Spleen (tissue), 11 donors: ENCODE results near the gene TTC39A. TPM values are rescaled to one million over a fixed set of nuclear protein-coding genes. Genes with fewer than 3 reads are reported as not detected.

Experiments used
- DNase-seq: peaks from one replicate; pipeline ENCODE4 v3.0.0-alpha.2; 2020
- H3K27ac ChIP-seq, 8 donors: fragments of 200-600 bp; sonication (generic) in 7 of 8; 1 replicate in 4 of 8; 2 replicates in 4 of 8; pipeline versions ENCODE4 v1.5.0 to v1.8.0; 2016 to 2021; ENCODE audit warnings: inconsistent platforms in 4 of 8, mild to moderate bottlenecking in 4 of 8, moderate library complexity in 1 of 8
- H3K27me3 ChIP-seq, 7 donors: fragments of 200-600 bp; sonication (generic) in 6 of 7; replicated peaks in 1 of 7; 1 replicate in 4 of 7; 2 replicates in 3 of 7; pipeline versions ENCODE4 v1.5.0 to v1.8.0; 2016 to 2021; ENCODE audit warnings: inconsistent platforms in 3 of 7, mild to moderate bottlenecking in 1 of 7
- H3K36me3 ChIP-seq, 6 donors: fragments of 200-600 bp; sonication (generic) in 5 of 6; 1 replicate in 4 of 6; 2 replicates in 2 of 6; pipeline versions ENCODE4 v1.5.0 to v1.8.0; 2016 to 2021; ENCODE audit warnings: inconsistent platforms in 2 of 6
- H3K4me1 ChIP-seq, 6 donors: fragments of 200-600 bp; sonication (generic) in 5 of 6; 1 replicate in 3 of 6; 2 replicates in 3 of 6; pipeline versions ENCODE4 v1.5.0 to v1.8.0; 2016 to 2021; ENCODE audit warnings: inconsistent platforms in 3 of 6
- H3K4me3 ChIP-seq, 8 donors: fragments of 200-600 bp; sonication (generic) in 7 of 8; 1 replicate in 4 of 8; 2 replicates in 4 of 8; pipeline versions ENCODE4 v1.5.0 to v1.8.0; 2016 to 2021; ENCODE audit warnings: inconsistent platforms in 4 of 8, mild to moderate bottlenecking in 4 of 8, moderate library complexity in 2 of 8
- H3K9me3 ChIP-seq, 8 donors: fragments of 200-600 bp; sonication (generic) in 7 of 8; 1 replicate in 4 of 8; 2 replicates in 4 of 8; pipeline versions ENCODE4 v1.5.0 to v1.8.0; 2016 to 2021; ENCODE audit warnings: inconsistent platforms in 4 of 8
- CTCF ChIP-seq, 11 experiments: fragments of 200-600 bp in 7 of 11; fragments of 450-650 bp in 4 of 11; sonication (generic) in 4 of 11; IDR thresholded peaks in 8 of 11; conservative IDR thresholded peaks in 3 of 11; 1 replicate in 7 of 11; 2 replicates in 4 of 11; pipeline versions ENCODE4 v1.4.0 to v1.8.0; 2016 to 2021; ENCODE audit warnings: antibody characterized with exemption in 11 of 11, inconsistent platforms in 4 of 11, mild to moderate bottlenecking in 1 of 11
- POLR2A ChIP-seq, 3 donors: fragments of 450-650 bp; IDR thresholded peaks; one replicate each; pipeline ENCODE4 v1.5.1; 2017; ENCODE audit warnings: antibody characterized with exemption in 3 of 3, mild to moderate bottlenecking in 1 of 3
- POLR2AphosphoS5 ChIP-seq, 3 donors: sonication (generic); formaldehyde crosslinking; IDR thresholded peaks; one replicate each; pipeline ENCODE4 v1.5.1; 2017; ENCODE audit warnings: antibody characterized with exemption in 3 of 3
- WGBS, 5 donors: extraction: QIAGEN DNeasy Blood & Tissue Kit in 3 of 5; methylation state at CpG; one replicate each; pipeline versions ENCODE4 v1.1.5 to v1.1.7; 2013 to 2018; 5-methylcytosine and 5-hydroxymethylcytosine counted together
- intact Hi-C: fragments of 100-400 bp; cut with DNase I; formaldehyde crosslinking; loops from one replicate; pipeline ENCODE4 v1.15.0; 2023; ENCODE audit warnings: low total_unique reads
- polyA plus RNA-seq, 3 donors: library from polyadenylated mRNA; stranded (reverse); fragments of 200-250 nt; gene quantifications; one replicate each; pipeline ENCODE4 v1.2.1, GENCODE V29; 2013
- total RNA-seq, 7 donors: library from RNA; depleted of rRNA in 3 of 7; stranded (reverse); fragments of >200 nt in 3 of 7; fragmentation: NEBNext Ultra II Directional in 4 of 7; extraction: Animal tissue kit (Norgen Biotek cat#: 25700) in 4 of 7; gene quantifications; one replicate each; pipeline versions ENCODE4 v1.1.0 to v1.2.1, GENCODE V29; 2016 to 2021
- donor health status: healthy with polysubstance abuse.
- donor health status: DM: no; HTN: no; CAD: no; lungs with moderate emphysema.
- donor health status: DM: no; HTN: no; CAD: no.
- donor health status: Bipolar disorder and iron deficiency.
- donor health status: healthy.
- donor health status: DM: no; HTN: no; CAD: no.
- donor health status: DM: yes; HTN: yes; CAD: no.

TTC39A gene
- total and polyA plus RNA-seq, 10 donors: 0.24 to 2.4 (median 0.70) TPM; not detected in 1

DNA sequence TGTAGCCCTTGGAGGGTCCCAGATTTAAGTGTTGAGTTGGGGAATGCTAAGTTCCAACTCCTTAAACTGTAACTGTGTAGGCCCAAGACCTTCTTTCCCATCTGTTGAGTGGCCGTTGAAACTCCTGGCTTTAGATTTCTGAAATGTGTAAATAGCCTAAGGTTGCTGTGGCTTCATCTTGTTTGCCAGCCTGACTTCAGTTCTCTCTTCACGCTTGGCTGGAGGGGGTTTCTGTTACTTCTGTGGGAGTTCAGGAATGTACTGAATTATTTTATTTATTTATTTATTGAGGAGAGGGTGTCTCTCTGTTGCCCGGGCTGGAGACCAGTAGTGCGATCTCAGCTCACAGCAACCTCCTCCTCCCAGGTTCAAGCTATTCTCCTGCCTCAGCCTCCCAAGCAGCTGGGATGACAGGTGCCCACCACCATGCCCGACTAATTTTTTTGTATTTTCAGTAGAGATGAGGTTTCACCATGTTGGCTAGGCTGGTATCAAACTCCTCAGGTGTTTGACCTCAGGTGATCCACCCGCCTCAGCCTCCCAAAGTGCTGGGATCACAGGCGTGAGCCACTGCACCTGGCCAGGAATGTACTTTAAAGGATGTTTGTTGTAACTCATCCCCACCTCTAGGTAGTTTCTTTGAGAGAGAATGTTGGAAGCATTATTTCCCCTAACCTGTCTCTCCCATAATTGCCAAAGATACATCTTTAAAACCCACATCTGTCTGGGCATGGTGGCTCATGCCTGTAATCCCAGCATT, 5.9 kb downstream of the TTC39A start:
- WGBS, 5 donors: 93 to 96% (median 95%) methylated on average over 7 of the region's 7 CpGs
- TF ChIP-seq POLR2AphosphoS5 (IDR thresholded peaks at IDR 0.05): no peak
- TF ChIP-seq CTCF (IDR thresholded peaks at IDR 0.05 in 8 of 11, conservative IDR thresholded peaks at IDR 0.05 in 3 of 11): no peak
- no peak for TF ChIP-seq POLR2A (IDR thresholded peaks at IDR 0.05)
- DNase-seq: no peak

GRCh38 chr1:51323778-51324177, 6.6 kb downstream of the TTC39A start:
- TF ChIP-seq POLR2AphosphoS5 (IDR thresholded peaks at IDR 0.05) (no peak), POLR2A (IDR thresholded peaks at IDR 0.05) (no peak), CTCF (IDR thresholded peaks at IDR 0.05 in 8 of 11, conservative IDR thresholded peaks at IDR 0.05 in 3 of 11) (no peak)
- Histone ChIP-seq H3K4me1 (no peaks in the 10 kb centered on the region), H3K27me3 (peaks cover 0 to 10% (median 0%) of the 10 kb centered on the region in 7 donors), H3K4me3 (no peak overlapping the region), H3K36me3 (no peaks in the 10 kb centered on the region), H3K9me3 (no peaks in the 10 kb centered on the region), H3K27ac (no peak overlapping the region)
- intact Hi-C loops: no loop called here
- DNase-seq: no peak

More for the DNA sequence above, 5.9 kb downstream of the TTC39A start:
- peaks cover 0 to 16% (median 1%) of the 10 kb centered on the region in 7 donors for H3K27me3 ChIP-seq
- H3K9me3 ChIP-seq: no peaks in the 10 kb centered on the region
- H3K4me1 ChIP-seq: peaks cover 0 to under 1% (median 0%) of the 10 kb centered on the region in 6 donors
- H3K36me3 ChIP-seq: no peaks in the 10 kb centered on the region
- no peak overlapping the region for H3K4me3 ChIP-seq
- intact Hi-C loops: no loop called here
- no peak overlapping the region for H3K27ac ChIP-seq

DNA sequence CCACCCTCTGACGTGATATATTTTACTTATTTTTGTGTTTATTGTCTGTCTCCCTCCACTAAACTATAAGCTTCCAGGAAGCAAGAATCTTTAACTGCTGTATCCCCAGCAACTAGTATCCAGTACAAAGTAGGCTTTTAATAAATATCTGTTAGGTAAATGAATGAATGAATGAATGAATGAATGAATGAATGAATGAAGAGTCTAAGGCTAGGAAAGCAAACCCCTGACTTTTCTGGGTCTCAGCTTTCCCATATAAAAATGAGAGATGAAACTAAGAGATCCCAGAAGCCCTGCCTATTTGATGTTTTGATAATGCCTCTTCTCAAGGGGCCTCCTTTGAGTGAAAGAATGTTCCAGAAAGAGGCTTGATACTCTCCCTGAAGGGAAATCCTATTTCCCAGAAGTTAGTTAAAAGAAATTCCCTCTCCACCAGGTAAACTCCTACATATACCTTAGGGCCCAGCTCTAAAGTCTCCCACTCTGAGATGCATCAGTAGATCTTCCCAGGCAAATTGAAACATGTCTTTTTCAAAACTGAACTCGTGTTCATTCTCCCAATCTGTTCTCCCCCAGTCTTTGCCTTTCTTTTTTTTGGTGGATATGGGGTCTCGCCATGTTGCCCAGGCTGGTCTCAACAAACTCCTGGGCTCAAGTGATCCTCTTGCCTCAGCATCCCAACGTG, 7.8 kb downstream of the TTC39A start:
- Histone ChIP-seq H3K9me3 (no peaks in the 10 kb centered on the region), H3K4me1 (no peaks in the 10 kb centered on the region), H3K36me3 (no peaks in the 10 kb centered on the region), H3K27me3 (peaks cover 0 to 7% (median 0%) of the 10 kb centered on the region in 7 donors), H3K4me3 (no peak overlapping the region), H3K27ac (no peak overlapping the region)
- WGBS, 5 donors: 85 to 93% (median 89%) methylated on average over 4 of the region's 4 CpGs
- TF ChIP-seq POLR2AphosphoS5 (IDR thresholded peaks at IDR 0.05): no peak
- TF ChIP-seq CTCF (IDR thresholded peaks at IDR 0.05 in 8 of 11, conservative IDR thresholded peaks at IDR 0.05 in 3 of 11): no peak
- no peak for TF ChIP-seq POLR2A (IDR thresholded peaks at IDR 0.05)
- no peak for DNase-seq
- intact Hi-C loops: no loop called here

DNA sequence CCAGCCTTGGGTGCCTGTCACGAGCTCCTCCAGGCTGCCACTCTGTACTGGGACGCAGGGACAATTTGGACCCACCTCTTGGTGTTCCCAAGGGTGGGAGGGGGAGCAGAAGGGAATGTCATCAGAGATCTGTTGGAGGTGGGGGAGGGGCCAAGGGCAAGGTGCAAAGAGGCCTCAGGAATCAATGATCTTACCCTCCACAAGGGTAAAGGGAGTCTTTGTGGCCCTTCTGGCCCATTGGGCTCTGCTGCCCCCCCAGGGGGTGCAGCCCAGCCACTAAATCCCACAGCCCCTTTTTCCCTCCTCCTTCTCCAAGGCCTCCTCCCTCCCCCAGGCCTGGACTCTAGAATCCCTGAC, 8.5 kb downstream of the TTC39A start:
- intact Hi-C loops: no loop called here
- no peaks in the 10 kb centered on the region for H3K4me1 ChIP-seq
- 84 to 97% (median 88%) methylated on average over 2 of the region's 2 CpGs for WGBS, 5 donors
- no peaks in the 10 kb centered on the region for H3K9me3 ChIP-seq
- no peak overlapping the region for H3K4me3 ChIP-seq
- peaks cover 0 to 3% (median 0%) of the 10 kb centered on the region in 7 donors for H3K27me3 ChIP-seq
- no peak for DNase-seq
- no peak overlapping the region for H3K27ac ChIP-seq
- TF ChIP-seq POLR2AphosphoS5 (IDR thresholded peaks at IDR 0.05): no peak
- no peak for TF ChIP-seq CTCF (IDR thresholded peaks at IDR 0.05 in 8 of 11, conservative IDR thresholded peaks at IDR 0.05 in 3 of 11)
- no peak for TF ChIP-seq POLR2A (IDR thresholded peaks at IDR 0.05)
- H3K36me3 ChIP-seq: no peaks in the 10 kb centered on the region
